CD4-positive, alpha-beta T cell treated with Interleukin-17A for 4 hours (primary cell): Measurements from ENCODE around the gene NKAIN2.

ENCODE experiments used
- DNase-seq: peaks from one replicate; pipeline ENCODE4 v3.0.0-alpha.2; 2020; ENCODE audit warnings: mixed read lengths

The NKAIN2 gene

GRCh38 chr6:124792386-124792785, 988.7 kb downstream of the NKAIN2 start:
- no peak for DNase-seq

- no peak for DNase-seq
These were observed 989.7 kb downstream of the NKAIN2 start for GRCh38 chr6:124793398-124793797.

- DNase-seq: no peak
These were observed 992.2 kb downstream of the NKAIN2 start for GRCh38 chr6:124795643-124796463.

- DNase-seq: no peak
These were observed 992.9 kb downstream of the NKAIN2 start for GRCh38 chr6:124796464-124796970.

- no peak for DNase-seq
These were observed 993.6 kb downstream of the NKAIN2 start for GRCh38 chr6:124797224-124797623.

- DNase-seq: no peak
These were observed 995.4 kb downstream of the NKAIN2 start for GRCh38 chr6:124798942-124799496.

GRCh38 chr6:124799638-124800037, 996.0 kb downstream of the NKAIN2 start:
- no peak for DNase-seq

- no peak for DNase-seq
These were observed 996.6 kb downstream of the NKAIN2 start for GRCh38 chr6:124800222-124800621.

- no peak for DNase-seq
These were observed 1008.4 kb downstream of the NKAIN2 start for GRCh38 chr6:124812067-124812466.

- no peak for DNase-seq
These were observed 1015.7 kb downstream of the NKAIN2 start for GRCh38 chr6:124819346-124819745.

GRCh38 chr6:124822204-124822613, 1018.5 kb downstream of the NKAIN2 start:
- no peak for DNase-seq

- no peak for DNase-seq
These were observed 1019.1 kb downstream of the NKAIN2 start for GRCh38 chr6:124822721-124823120.

GRCh38 chr6:124823240-124824111, 1019.8 kb downstream of the NKAIN2 start:
- DNase-seq: no peak

GRCh38 chr6:124825564-124825963, 1021.9 kb downstream of the NKAIN2 start:
- no peak for DNase-seq

- DNase-seq: no peak
These were observed 1026.2 kb downstream of the NKAIN2 start for GRCh38 chr6:124829822-124830221.

- no peak for DNase-seq
These were observed 1026.8 kb downstream of the NKAIN2 start for GRCh38 chr6:124830506-124830905.

- no peak for DNase-seq
These were observed 1050.8 kb downstream of the NKAIN2 start for GRCh38 chr6:124854338-124854922.

GRCh38 chr6:124857746-124858145, 1054.1 kb downstream of the NKAIN2 start:
- DNase-seq: no peak

GRCh38 chr6:124858564-124858963, 1054.9 kb downstream of the NKAIN2 start:
- no peak for DNase-seq

GRCh38 chr6:124859366-124859765, 1055.7 kb downstream of the NKAIN2 start:
- DNase-seq: no peak

- no peak for DNase-seq
These were observed 1062.4 kb downstream of the NKAIN2 start for GRCh38 chr6:124866040-124866439.

GRCh38 chr6:124867121-124867520, 1063.5 kb downstream of the NKAIN2 start:
- DNase-seq: no peak

- DNase-seq: no peak
These were observed 1064.8 kb downstream of the NKAIN2 start for GRCh38 chr6:124868481-124868880.
